Bronchial epithelial cell (primary cell): ENCODE results near the gene CTTNBP2. TPM values are rescaled to one million over a fixed set of nuclear protein-coding genes. Genes with fewer than 3 reads are reported as not detected.

Source experiments
- DNase-seq: peaks from one replicate; pipeline ENCODE4 v3.0.0-alpha.2; 2010; ENCODE audit warnings: low read depth
- FAIRE-seq: peaks from 2 replicates; lab custom pipeline; 2011; peaks lifted over from hg19 to GRCh38; lab: Jason Lieb, UNC
- H3K27me3 ChIP-seq: 2 replicates; pipeline ENCODE4 v1.5.1; 2011; ENCODE audit warnings: low read length; ENCODE audit not compliant: control insufficient read depth, insufficient read depth
- H3K36me3 ChIP-seq: 2 replicates; pipeline ENCODE4 v1.5.1; 2011; ENCODE audit warnings: low read length; ENCODE audit not compliant: control insufficient read depth, insufficient read depth
- H3K4me3 ChIP-seq: 2 replicates; pipeline ENCODE4 v1.5.1; 2011; ENCODE audit warnings: mild to moderate bottlenecking, low read depth, low read length, control low read depth
- total RNA-seq: library from RNA; depleted of rRNA; stranded (reverse); fragments of >200 nt; gene quantifications from 2 replicates; pipeline ENCODE4 v1.2.1, GENCODE V29; 2014
- TF ChIP-seq, protein P1 (sequence below): IDR thresholded peaks from 2 replicates; pipeline ENCODE4 v1.5.1; 2011; ENCODE audit warnings: mild to moderate bottlenecking, moderate library complexity, low read length, control low read depth, inconsistent platforms; ENCODE audit not compliant: insufficient read depth, severe bottlenecking

The CTTNBP2 gene
- total RNA-seq, 1 donor from 2014 or later = 0.26 TPM

DNA sequence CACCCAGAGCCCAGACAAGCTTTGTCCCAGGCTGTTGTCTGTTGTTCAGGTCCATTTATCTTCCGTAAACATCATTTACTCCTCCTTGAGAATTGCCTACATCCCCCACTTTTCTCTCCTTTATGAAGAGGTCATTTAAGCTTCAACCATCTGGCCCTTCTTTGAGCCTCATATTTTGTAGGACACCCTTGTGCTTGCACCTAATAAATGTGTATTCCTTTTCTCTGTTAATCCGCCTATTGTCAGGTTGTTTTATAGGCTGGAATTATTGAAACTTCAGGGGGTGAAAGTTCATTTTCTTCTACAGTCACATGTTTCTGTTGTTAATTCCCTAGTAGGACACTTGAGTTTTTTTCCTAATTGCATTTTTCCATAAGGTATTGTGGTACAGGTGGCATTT lies 19.6 kb upstream of the CTTNBP2 start:
- Histone ChIP-seq H3K4me3 (no peak overlapping the region), H3K27me3 (peaks cover 1% of the 10 kb centered on the region), H3K36me3 (no peaks in the 10 kb centered on the region)
- DNase-seq (no peak), FAIRE-seq (no peak)
- TF ChIP-seq, protein P1, sequence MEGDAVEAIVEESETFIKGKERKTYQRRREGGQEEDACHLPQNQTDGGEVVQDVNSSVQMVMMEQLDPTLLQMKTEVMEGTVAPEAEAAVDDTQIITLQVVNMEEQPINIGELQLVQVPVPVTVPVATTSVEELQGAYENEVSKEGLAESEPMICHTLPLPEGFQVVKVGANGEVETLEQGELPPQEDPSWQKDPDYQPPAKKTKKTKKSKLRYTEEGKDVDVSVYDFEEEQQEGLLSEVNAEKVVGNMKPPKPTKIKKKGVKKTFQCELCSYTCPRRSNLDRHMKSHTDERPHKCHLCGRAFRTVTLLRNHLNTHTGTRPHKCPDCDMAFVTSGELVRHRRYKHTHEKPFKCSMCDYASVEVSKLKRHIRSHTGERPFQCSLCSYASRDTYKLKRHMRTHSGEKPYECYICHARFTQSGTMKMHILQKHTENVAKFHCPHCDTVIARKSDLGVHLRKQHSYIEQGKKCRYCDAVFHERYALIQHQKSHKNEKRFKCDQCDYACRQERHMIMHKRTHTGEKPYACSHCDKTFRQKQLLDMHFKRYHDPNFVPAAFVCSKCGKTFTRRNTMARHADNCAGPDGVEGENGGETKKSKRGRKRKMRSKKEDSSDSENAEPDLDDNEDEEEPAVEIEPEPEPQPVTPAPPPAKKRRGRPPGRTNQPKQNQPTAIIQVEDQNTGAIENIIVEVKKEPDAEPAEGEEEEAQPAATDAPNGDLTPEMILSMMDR = no peak

DNA sequence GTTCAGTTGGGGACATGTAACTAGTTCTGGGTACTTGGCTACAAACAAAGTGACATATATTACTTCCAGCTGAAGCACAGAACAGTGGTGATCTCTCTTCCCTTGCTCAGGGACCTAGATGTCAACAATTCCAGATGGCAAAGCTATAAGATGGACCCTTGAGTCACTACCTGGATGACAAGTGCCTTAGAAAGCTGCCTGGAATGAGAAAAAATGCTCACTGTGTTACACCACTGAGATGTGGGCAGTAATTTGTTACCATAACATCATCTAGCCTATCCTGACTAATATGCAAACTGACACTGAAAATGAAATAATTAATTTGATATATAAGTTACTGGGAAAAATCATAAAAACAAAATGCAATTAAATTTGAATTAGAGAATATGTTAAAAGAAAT lies 16.4 kb upstream of the CTTNBP2 start:
- H3K4me3 ChIP-seq = no peak overlapping the region
- H3K27me3 ChIP-seq = no peaks in the 10 kb centered on the region
- no peaks in the 10 kb centered on the region for H3K36me3 ChIP-seq
- DNase-seq = no peak
- FAIRE-seq = no peak
- TF ChIP-seq, protein P1 = no peak

DNA sequence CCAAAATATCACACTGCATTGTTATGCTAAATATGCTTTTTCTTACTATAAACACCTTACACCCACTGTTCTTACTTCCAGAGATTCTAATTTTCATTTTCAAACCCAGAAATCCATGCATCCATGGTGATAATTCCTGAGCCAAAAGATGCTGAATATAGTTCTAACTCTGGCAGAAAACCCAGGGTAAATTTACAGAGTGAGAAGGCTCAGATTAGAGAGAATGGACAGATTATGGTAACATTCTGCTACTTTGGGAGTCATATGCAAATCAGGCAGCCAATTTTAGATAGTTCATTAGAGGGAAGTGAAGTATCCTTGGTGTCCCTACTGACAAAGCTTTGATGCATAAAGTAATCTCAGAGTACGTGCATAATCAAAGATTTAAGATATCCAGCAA lies 15.4 kb upstream of the CTTNBP2 start:
- Histone ChIP-seq H3K27me3 (no peaks in the 10 kb centered on the region), H3K4me3 (no peak overlapping the region), H3K36me3 (no peaks in the 10 kb centered on the region)
- FAIRE-seq = no peak
- DNase-seq = no peak
- TF ChIP-seq, protein P1 = no peak

DNA sequence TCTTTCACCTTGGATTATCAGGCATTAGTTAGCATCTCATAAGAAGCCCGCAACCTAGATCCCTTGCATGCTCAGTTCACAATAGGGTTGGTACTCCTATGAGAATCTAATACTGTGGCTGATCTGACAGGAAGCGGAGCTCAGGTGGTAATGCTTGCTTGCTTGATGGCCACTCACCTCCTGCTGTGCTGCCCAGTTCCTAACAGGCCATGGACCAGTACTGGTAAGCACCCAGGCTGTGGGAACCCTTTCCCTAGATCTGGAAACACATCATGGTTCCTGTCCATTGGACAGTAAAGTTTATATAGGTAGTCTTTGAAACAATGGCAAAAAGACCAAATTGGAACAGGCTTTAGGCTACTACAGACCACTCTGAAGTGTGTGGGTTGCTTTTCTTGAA lies 9.4 kb upstream of the CTTNBP2 start:
- DNase-seq (no peak), FAIRE-seq (no peak)
- Histone ChIP-seq H3K4me3 (no peak overlapping the region), H3K27me3 (no peaks in the 10 kb centered on the region), H3K36me3 (no peaks in the 10 kb centered on the region)
- TF ChIP-seq, protein P1 = no peak

DNA sequence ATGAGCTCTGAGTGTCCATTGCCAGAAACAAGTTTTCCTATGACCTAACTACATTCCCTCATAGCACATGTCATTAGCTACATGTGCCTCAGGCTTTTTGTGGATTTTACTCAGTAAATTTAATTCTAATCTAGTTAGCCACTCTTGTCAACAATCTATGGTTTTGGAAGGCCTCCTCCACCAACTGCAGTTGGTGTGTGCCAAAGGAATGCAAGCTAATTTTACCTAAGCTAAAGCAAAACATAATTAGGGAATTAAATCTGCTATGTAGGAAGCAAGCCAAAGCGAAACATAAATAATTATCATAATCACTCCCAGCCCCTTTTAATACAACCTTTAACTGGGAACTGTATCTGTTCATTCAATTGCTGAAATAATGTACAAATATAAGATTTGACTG lies 3.5 kb upstream of the CTTNBP2 start:
- H3K36me3 ChIP-seq = no peaks in the 10 kb centered on the region
- H3K4me3 ChIP-seq = no peak overlapping the region
- no peaks in the 10 kb centered on the region for H3K27me3 ChIP-seq
- TF ChIP-seq, protein P1 = no peak
- FAIRE-seq (no peak), DNase-seq (no peak)

DNA sequence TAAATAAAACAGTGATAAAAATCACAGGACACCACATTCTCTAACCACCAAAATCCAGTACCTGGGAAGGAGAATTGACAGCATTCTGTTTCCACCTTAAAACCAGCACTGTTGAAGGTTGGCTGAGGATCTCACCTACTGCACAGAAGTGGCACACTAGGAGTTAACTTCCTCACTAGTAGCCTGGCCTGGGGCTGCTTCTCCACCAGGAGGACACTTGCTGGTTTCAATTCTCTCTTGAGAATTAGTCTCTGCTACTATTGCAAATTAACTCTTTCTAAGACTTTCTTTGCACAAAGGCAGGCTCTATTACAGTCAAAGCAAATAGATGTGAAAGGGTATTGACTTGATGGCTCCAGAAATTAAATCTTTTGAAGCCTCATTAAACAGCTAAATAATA lies 2.3 kb upstream of the CTTNBP2 start:
- no peak for DNase-seq
- Histone ChIP-seq H3K4me3 (no peak overlapping the region), H3K27me3 (no peaks in the 10 kb centered on the region), H3K36me3 (no peaks in the 10 kb centered on the region)
- FAIRE-seq = no peak
- TF ChIP-seq, protein P1 = peak; percentile 2
